Gastrocnemius medialis (tissue), 4 donors: ENCODE data around the gene ZNF805.

Experiments
- POLR2A ChIP-seq, 2 donors: fragments of 450-650 bp; IDR thresholded peaks; one replicate each; pipeline ENCODE4 v1.6.1; 2017; ENCODE audit warnings: antibody characterized with exemption in 2 of 2, mild to moderate bottlenecking in 2 of 2, moderate library complexity in 2 of 2
- TF ChIP-seq, protein P1 (sequence below), 5 experiments: fragments of 450-650 bp in 3 of 5; fragments of 200-600 bp in 2 of 5; sonication (generic) in 2 of 5; IDR thresholded peaks in 4 of 5; conservative IDR thresholded peaks in 1 of 5; 1 replicate in 4 of 5; 2 replicates in 1 of 5; pipeline ENCODE4 v1.5.1; 2016 to 2019; ENCODE audit warnings: antibody characterized with exemption in 5 of 5, mild to moderate bottlenecking in 3 of 5, moderate library complexity in 3 of 5

DNA sequence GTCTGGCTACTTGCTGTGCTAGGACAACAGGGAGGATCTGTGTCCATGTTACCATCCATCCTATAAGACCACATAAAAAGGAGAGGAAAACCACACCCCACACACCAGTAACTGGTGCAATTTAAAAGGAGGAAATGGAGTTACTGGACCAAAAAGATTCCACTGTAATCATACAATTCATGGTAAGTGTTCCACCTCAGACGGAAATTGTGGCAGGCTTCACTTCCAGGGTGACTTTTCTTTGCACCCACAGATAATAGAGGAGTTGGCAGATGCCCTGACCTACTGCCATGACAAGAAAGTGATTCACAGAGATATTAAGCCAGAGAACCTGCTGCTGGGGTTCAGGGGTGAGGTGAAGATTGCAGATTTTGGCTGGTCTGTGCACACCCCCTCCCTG is 7.2 kb upstream of the ZNF805 start:
- TF ChIP-seq, protein P1, sequence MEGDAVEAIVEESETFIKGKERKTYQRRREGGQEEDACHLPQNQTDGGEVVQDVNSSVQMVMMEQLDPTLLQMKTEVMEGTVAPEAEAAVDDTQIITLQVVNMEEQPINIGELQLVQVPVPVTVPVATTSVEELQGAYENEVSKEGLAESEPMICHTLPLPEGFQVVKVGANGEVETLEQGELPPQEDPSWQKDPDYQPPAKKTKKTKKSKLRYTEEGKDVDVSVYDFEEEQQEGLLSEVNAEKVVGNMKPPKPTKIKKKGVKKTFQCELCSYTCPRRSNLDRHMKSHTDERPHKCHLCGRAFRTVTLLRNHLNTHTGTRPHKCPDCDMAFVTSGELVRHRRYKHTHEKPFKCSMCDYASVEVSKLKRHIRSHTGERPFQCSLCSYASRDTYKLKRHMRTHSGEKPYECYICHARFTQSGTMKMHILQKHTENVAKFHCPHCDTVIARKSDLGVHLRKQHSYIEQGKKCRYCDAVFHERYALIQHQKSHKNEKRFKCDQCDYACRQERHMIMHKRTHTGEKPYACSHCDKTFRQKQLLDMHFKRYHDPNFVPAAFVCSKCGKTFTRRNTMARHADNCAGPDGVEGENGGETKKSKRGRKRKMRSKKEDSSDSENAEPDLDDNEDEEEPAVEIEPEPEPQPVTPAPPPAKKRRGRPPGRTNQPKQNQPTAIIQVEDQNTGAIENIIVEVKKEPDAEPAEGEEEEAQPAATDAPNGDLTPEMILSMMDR (IDR thresholded peaks at IDR 0.05 in 4 of 5, conservative IDR thresholded peaks at IDR 0.05 in 1 of 5) = no peak
- no peak for TF ChIP-seq POLR2A (IDR thresholded peaks at IDR 0.05)
